CD4-positive, alpha-beta T cell treated with Interleukin-17A for 1 hour (primary cell): Measurements from ENCODE around the gene NRAP.

Experiments used
- DNase-seq: peaks from one replicate; pipeline ENCODE4 v3.0.0-alpha.2; 2020

NRAP gene

GRCh38 chr10:113604572-113604971, 59.3 kb downstream of the NRAP start:
- no peak for DNase-seq

- DNase-seq = no peak
Measured at GRCh38 chr10:113603057-113603777, 60.6 kb downstream of the NRAP start.

GRCh38 chr10:113600569-113600968, 63.3 kb downstream of the NRAP start:
- no peak for DNase-seq

GRCh38 chr10:113594652-113595051, 69.2 kb downstream of the NRAP start:
- no peak for DNase-seq

GRCh38 chr10:113592380-113592779, 71.5 kb downstream of the NRAP start:
- DNase-seq = no peak

GRCh38 chr10:113590581-113590980, 73.3 kb downstream of the NRAP start:
- DNase-seq = no peak

GRCh38 chr10:113589201-113589770, 74.6 kb downstream of the NRAP start:
- DNase-seq = no peak

GRCh38 chr10:113585949-113586348, 77.9 kb downstream of the NRAP start:
- DNase-seq = no peak

GRCh38 chr10:113583571-113583970, 80.3 kb downstream of the NRAP start:
- DNase-seq = no peak

- no peak for DNase-seq
Measured at GRCh38 chr10:113581092-113581491, 82.7 kb downstream of the NRAP start.

GRCh38 chr10:113578773-113579172, 85.1 kb downstream of the NRAP start:
- DNase-seq = no peak

GRCh38 chr10:113576852-113577251, 87.0 kb downstream of the NRAP start:
- no peak for DNase-seq

GRCh38 chr10:113573368-113573767, 90.5 kb downstream of the NRAP start:
- DNase-seq = no peak

- DNase-seq = no peak
Measured at GRCh38 chr10:113572520-113573290, 91.1 kb downstream of the NRAP start.

- no peak for DNase-seq
Measured at GRCh38 chr10:113569576-113569975, 94.3 kb downstream of the NRAP start.

- no peak for DNase-seq
Measured at GRCh38 chr10:113566888-113567287, 97.0 kb downstream of the NRAP start.

- no peak for DNase-seq
Measured at GRCh38 chr10:113565364-113565763, 98.5 kb downstream of the NRAP start.

GRCh38 chr10:113563306-113564088, 100.3 kb downstream of the NRAP start:
- DNase-seq = peak; percentile 58

GRCh38 chr10:113562704-113563103, 101.1 kb downstream of the NRAP start:
- DNase-seq = no peak

- DNase-seq = no peak
Measured at GRCh38 chr10:113562069-113562468, 101.8 kb downstream of the NRAP start.

GRCh38 chr10:113561214-113561613, 102.6 kb downstream of the NRAP start:
- no peak for DNase-seq

GRCh38 chr10:113560071-113560470, 103.8 kb downstream of the NRAP start:
- DNase-seq = no peak

GRCh38 chr10:113557903-113558321, 105.9 kb downstream of the NRAP start:
- DNase-seq = no peak
